SK-N-SH treated with all-trans-retinoic acid at 6 μM for 48 hours (cell line): Measurements from ENCODE around the gene MARCHF9.

Source experiments
- ATAC-seq: fragments of 200-7000 bp; cut with Tn5 transposase; 3 replicates; pipeline ENCODE4 v1.9.1; 2020; ENCODE audit warnings: mild to moderate bottlenecking, moderate library complexity
- ARNTL ChIP-seq: fragments of 450-650 bp; formaldehyde crosslinking; IDR thresholded peaks from 2 replicates; pipeline ENCODE4 v1.5.0; 2020; ENCODE audit warnings: low read depth, mild to moderate bottlenecking, moderate library complexity, borderline replicate concordance
- CSDC2 ChIP-seq: fragments of 250-450 bp; sonication (Bioruptor Pico); IDR thresholded peaks from 2 replicates; pipeline ENCODE4 v1.5.0; 2020; ENCODE audit warnings: mild to moderate bottlenecking, moderate library complexity
- ESRRG ChIP-seq: fragments of 250-450 bp; sonication (Bioruptor Pico); IDR thresholded peaks from 2 replicates; pipeline ENCODE4 v1.6.1; 2021; ENCODE audit warnings: mild to moderate bottlenecking
- GLIS3 ChIP-seq: fragments of 250-450 bp; sonication (Bioruptor Pico); IDR thresholded peaks from 2 replicates; pipeline ENCODE4 v1.5.0; 2020; ENCODE audit warnings: mild to moderate bottlenecking, moderate library complexity
- ISL1 ChIP-seq: fragments of 250-450 bp; sonication (Bioruptor Pico); IDR thresholded peaks from 2 replicates; pipeline ENCODE4 v2.1.2; 2022; ENCODE audit warnings: mild to moderate bottlenecking, moderate library complexity
- PPARA ChIP-seq: fragments of 250-450 bp; sonication (Bioruptor Pico); IDR thresholded peaks from 2 replicates; pipeline ENCODE4 v1.5.0; 2020; ENCODE audit warnings: mild to moderate bottlenecking, borderline replicate concordance
- RARB ChIP-seq: fragments of 250-450 bp; sonication (Bioruptor Pico); IDR thresholded peaks from 2 replicates; pipeline ENCODE4 v1.8.0; 2021; ENCODE audit warnings: mild to moderate bottlenecking, moderate library complexity
- SNAI2 ChIP-seq: fragments of 250-450 bp; sonication (Bioruptor Pico); IDR thresholded peaks from 2 replicates; pipeline ENCODE4 v1.5.0; 2020; ENCODE audit warnings: mild to moderate bottlenecking, moderate library complexity
- TOX ChIP-seq: fragments of 250-450 bp; sonication (Bioruptor Pico); IDR thresholded peaks from 2 replicates; pipeline ENCODE4 v1.8.0; 2021; ENCODE audit warnings: mild to moderate bottlenecking, moderate library complexity, borderline replicate concordance
- ZC3H10 ChIP-seq: fragments of 250-450 bp; sonication (Bioruptor Pico); IDR thresholded peaks from 2 replicates; pipeline ENCODE4 v1.5.1; 2021; ENCODE audit warnings: mild to moderate bottlenecking, moderate library complexity
- ZFP3 ChIP-seq: fragments of 250-450 bp; sonication (Bioruptor Pico); IDR thresholded peaks from 2 replicates; pipeline ENCODE4 v1.5.0; 2020; ENCODE audit warnings: mild to moderate bottlenecking, moderate library complexity
- ZNF70 ChIP-seq: fragments of 450-650 bp; formaldehyde crosslinking; IDR thresholded peaks from 2 replicates; pipeline ENCODE4 v1.5.0; 2020; ENCODE audit warnings: mild to moderate bottlenecking, moderate library complexity
- ZNF8 ChIP-seq: fragments of 450-650 bp; formaldehyde crosslinking; IDR thresholded peaks from 2 replicates; pipeline ENCODE4 v1.5.0; 2020; ENCODE audit warnings: mild to moderate bottlenecking, moderate library complexity
- TF ChIP-seq, protein P1 (sequence below): fragments of 250-450 bp; sonication (Bioruptor Pico); IDR thresholded peaks from 2 replicates; pipeline ENCODE4 v1.5.1; 2021; ENCODE audit warnings: mild to moderate bottlenecking, moderate library complexity
- TF ChIP-seq, protein P2 (sequence below): fragments of 250-450 bp; sonication (Bioruptor Pico); IDR thresholded peaks from 2 replicates; pipeline ENCODE4 v1.5.1; 2020; ENCODE audit warnings: low read depth, mild to moderate bottlenecking, moderate library complexity
- TF ChIP-seq, protein P3 (sequence below): fragments of 250-450 bp; sonication (Bioruptor Pico); IDR thresholded peaks from 2 replicates; pipeline ENCODE4 v1.5.0; 2020; ENCODE audit warnings: mild to moderate bottlenecking, moderate library complexity
- TF ChIP-seq, protein P4 (sequence below): fragments of 250-450 bp; sonication (Bioruptor Pico); IDR thresholded peaks from 2 replicates; pipeline ENCODE4 v1.8.0; 2021; ENCODE audit warnings: low read depth, mild to moderate bottlenecking, moderate library complexity, borderline replicate concordance

MARCHF9 gene

DNA sequence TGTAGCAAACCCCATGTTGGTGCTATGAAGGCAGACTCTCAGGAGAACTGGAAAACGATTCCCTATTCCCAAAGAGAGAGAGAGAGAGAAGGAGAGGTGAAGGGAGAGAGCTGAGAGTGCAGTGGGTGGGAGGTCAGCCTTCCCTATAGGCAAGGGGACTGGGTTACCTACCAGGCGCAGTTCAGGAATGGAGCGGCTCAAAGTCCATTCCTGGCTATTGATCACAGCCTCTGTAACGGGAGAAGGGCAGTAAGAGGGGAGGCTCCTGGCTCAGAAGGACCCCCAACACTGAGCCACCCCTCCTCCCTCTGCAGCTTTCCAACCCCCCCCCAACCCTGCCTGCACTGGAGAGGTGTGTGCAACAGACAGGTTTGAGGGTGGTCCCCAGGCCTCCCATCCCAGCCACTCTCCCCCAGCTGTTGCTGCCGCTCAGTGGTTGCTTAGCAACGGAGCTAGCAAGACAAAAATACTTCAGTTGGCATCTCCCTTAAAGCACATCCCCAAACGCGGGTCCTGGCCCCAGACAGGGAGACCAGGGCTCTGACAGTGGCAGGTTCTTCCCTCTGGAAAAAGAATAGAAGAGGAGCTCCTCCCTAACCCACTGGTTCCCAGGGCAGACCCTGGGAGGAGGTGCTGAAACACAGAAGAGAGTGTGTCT lies 19.6 kb upstream of the MARCHF9 start:
- ATAC-seq, result no peak; the same call in 1 of the 3 replicates
- TF ChIP-seq, protein P1, sequence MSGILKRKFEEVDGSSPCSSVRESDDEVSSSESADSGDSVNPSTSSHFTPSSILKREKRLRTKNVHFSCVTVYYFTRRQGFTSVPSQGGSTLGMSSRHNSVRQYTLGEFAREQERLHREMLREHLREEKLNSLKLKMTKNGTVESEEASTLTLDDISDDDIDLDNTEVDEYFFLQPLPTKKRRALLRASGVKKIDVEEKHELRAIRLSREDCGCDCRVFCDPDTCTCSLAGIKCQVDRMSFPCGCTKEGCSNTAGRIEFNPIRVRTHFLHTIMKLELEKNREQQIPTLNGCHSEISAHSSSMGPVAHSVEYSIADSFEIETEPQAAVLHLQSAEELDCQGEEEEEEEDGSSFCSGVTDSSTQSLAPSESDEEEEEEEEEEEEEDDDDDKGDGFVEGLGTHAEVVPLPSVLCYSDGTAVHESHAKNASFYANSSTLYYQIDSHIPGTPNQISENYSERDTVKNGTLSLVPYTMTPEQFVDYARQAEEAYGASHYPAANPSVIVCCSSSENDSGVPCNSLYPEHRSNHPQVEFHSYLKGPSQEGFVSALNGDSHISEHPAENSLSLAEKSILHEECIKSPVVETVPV, result no peak
- no peak for TF ChIP-seq ZC3H10
- no peak for TF ChIP-seq GLIS3
- TF ChIP-seq ZNF8 (CRISPR knock-in tag), result no peak
- TF ChIP-seq, protein P2, sequence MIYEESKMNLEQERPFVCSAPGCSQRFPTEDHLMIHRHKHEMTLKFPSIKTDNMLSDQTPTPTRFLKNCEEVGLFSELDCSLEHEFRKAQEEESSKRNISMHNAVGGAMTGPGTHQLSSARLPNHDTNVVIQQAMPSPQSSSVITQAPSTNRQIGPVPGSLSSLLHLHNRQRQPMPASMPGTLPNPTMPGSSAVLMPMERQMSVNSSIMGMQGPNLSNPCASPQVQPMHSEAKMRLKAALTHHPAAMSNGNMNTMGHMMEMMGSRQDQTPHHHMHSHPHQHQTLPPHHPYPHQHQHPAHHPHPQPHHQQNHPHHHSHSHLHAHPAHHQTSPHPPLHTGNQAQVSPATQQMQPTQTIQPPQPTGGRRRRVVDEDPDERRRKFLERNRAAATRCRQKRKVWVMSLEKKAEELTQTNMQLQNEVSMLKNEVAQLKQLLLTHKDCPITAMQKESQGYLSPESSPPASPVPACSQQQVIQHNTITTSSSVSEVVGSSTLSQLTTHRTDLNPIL (CRISPR knock-in tag), result no peak

DNA sequence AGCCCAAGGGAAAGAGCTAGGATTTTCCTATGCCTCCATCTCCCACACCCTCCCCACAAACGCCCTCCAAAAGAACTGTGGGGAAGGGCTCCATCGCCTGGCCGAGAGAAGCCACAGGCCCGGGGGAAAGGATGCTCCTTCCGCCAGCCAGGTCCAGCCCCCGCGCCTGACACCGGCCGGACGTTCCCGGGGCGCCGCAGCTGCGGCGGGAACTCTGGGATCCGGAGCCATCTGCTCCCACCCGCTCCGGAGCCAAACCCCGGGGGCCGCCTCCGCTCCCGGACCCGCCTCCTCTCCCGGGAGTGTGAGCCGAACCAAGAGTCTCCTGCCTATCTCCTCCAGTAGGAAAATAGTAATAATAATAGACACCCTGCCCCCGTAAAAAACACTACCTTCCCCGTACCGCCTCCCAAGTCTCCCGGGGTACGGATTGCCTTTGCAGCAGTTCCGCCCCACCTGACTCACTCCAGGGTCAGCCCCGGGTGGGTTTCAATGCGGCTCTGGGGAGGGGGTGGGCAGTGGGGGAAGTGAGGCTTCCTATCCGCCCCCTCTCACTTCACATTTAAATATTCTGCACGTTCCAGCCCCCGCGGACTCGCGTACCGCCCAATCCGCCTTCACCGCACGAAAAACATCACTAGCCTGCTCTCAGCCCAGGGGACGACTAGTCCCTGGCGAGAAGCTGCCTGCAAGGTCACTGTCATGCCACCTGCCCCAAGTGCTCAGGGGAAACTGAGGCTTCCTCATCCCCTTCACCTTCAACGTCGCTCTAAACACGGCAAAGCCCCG lies 18.8 kb upstream of the MARCHF9 start:
- ATAC-seq, result peak; percentile 78
- TF ChIP-seq SNAI2 (CRISPR knock-in tag) (no peak), TOX (CRISPR knock-in tag) (no peak), RARB (CRISPR knock-in tag) (no peak), ZFP3 (CRISPR knock-in tag) (no peak), ESRRG (CRISPR knock-in tag) (no peak), CSDC2 (CRISPR knock-in tag) (no peak), ISL1 (CRISPR knock-in tag) (no peak), ZNF70 (CRISPR knock-in tag) (no peak), ZC3H10 (no peak)
- TF ChIP-seq, protein P3, sequence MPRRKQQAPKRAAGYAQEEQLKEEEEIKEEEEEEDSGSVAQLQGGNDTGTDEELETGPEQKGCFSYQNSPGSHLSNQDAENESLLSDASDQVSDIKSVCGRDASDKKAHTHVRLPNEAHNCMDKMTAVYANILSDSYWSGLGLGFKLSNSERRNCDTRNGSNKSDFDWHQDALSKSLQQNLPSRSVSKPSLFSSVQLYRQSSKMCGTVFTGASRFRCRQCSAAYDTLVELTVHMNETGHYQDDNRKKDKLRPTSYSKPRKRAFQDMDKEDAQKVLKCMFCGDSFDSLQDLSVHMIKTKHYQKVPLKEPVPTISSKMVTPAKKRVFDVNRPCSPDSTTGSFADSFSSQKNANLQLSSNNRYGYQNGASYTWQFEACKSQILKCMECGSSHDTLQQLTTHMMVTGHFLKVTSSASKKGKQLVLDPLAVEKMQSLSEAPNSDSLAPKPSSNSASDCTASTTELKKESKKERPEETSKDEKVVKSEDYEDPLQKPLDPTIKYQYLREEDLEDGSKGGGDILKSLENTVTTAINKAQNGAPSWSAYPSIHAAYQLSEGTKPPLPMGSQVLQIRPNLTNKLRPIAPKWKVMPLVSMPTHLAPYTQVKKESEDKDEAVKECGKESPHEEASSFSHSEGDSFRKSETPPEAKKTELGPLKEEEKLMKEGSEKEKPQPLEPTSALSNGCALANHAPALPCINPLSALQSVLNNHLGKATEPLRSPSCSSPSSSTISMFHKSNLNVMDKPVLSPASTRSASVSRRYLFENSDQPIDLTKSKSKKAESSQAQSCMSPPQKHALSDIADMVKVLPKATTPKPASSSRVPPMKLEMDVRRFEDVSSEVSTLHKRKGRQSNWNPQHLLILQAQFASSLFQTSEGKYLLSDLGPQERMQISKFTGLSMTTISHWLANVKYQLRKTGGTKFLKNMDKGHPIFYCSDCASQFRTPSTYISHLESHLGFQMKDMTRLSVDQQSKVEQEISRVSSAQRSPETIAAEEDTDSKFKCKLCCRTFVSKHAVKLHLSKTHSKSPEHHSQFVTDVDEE (CRISPR knock-in tag), result no peak
- TF ChIP-seq, protein P4, sequence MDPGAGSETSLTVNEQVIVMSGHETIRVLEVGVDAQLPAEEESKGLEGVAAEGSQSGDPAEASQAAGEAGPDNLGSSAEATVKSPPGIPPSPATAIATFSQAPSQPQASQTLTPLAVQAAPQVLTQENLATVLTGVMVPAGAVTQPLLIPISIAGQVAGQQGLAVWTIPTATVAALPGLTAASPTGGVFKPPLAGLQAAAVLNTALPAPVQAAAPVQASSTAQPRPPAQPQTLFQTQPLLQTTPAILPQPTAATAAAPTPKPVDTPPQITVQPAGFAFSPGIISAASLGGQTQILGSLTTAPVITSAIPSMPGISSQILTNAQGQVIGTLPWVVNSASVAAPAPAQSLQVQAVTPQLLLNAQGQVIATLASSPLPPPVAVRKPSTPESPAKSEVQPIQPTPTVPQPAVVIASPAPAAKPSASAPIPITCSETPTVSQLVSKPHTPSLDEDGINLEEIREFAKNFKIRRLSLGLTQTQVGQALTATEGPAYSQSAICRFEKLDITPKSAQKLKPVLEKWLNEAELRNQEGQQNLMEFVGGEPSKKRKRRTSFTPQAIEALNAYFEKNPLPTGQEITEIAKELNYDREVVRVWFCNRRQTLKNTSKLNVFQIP, result no peak
- TF ChIP-seq, protein P1, result no peak

DNA sequence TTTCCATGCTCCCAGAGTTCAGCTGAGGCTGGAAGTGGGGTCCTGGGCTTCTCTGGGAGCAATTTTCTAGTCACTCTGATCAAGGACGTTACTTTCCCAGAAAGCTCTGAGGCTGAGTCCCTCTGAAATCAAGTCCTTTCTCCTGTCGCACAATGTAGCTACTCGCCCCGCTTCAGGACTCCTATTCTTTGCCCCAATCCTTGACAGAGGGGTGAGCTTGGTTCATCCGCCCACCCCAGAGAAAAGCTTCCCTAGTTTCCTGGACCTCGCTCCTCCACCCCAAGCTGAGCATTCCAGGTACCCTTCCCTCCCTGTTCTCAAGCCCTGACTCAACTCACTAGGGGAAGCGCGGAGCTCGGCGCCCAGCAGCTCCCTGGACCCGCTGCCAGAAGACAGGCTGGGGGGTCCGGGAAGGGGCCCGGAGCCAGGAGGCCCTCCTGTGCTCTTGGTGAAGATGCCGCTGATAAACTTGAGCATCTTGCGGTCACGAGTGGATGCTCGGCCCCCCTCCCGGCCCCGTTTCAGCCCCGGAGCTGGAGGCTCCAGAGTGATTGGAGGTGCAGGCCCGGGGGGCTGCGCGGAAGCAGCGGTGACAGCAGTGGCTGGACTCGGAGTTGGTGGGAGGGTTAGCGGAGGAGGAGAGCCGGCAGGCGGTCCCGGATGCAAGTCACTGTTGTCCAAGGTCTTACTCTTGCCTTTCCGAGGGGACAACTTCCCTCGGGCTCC lies 18.0 kb upstream of the MARCHF9 start:
- TF ChIP-seq ARNTL, result no peak
- TF ChIP-seq CSDC2 (CRISPR knock-in tag), result no peak
- TF ChIP-seq SNAI2 (CRISPR knock-in tag), result no peak
- no peak for TF ChIP-seq PPARA (CRISPR knock-in tag)

More for the DNA sequence above, 18.0 kb upstream of the MARCHF9 start:
- ATAC-seq, result no peak
